Uterus (tissue), 2 donors: ENCODE results near the gene MRPL55.

ENCODE experiments used
- POLR2A ChIP-seq, 2 donors: fragments of 450-650 bp; IDR thresholded peaks; one replicate each; pipeline ENCODE4 v1.6.1; 2016; ENCODE audit warnings: antibody characterized with exemption in 2 of 2, mild to moderate bottlenecking in 1 of 2, moderate library complexity in 1 of 2
- TF ChIP-seq, protein P1 (sequence below), 4 experiments: fragments of 200-600 bp in 2 of 4; fragments of 450-650 bp in 2 of 4; sonication (generic) in 2 of 4; IDR thresholded peaks; one replicate each; pipeline ENCODE4 v1.5.1; 2016 to 2019; ENCODE audit warnings: antibody characterized with exemption in 4 of 4, mild to moderate bottlenecking in 2 of 4, moderate library complexity in 1 of 4

DNA sequence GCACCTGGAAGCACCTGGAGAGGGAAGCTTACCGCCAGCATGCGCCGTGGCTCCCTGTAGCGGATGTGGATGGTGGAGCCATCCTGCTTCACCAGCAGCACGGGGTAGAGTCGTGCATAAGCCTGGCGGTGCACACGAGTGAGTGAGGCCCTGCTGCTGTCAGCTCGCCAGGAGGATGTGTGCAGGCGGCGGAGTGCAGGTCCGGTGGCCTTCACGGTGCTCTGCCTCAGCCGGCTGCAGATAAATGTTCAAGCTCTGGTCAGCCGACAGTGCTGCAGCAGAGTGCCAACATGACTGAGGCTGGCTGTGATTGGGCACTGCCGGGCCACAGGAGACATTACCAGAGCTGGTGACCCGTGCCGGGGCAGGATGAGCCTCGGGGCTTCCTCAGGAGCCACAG, 1.5 kb downstream of the MRPL55 start:
- TF ChIP-seq, protein P1, sequence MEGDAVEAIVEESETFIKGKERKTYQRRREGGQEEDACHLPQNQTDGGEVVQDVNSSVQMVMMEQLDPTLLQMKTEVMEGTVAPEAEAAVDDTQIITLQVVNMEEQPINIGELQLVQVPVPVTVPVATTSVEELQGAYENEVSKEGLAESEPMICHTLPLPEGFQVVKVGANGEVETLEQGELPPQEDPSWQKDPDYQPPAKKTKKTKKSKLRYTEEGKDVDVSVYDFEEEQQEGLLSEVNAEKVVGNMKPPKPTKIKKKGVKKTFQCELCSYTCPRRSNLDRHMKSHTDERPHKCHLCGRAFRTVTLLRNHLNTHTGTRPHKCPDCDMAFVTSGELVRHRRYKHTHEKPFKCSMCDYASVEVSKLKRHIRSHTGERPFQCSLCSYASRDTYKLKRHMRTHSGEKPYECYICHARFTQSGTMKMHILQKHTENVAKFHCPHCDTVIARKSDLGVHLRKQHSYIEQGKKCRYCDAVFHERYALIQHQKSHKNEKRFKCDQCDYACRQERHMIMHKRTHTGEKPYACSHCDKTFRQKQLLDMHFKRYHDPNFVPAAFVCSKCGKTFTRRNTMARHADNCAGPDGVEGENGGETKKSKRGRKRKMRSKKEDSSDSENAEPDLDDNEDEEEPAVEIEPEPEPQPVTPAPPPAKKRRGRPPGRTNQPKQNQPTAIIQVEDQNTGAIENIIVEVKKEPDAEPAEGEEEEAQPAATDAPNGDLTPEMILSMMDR (IDR thresholded peaks at IDR 0.05) = no peak
- TF ChIP-seq POLR2A (IDR thresholded peaks at IDR 0.05) = no peak
